GM12874 (cell line): Measurements from ENCODE around the gene IFNA6.

Experiments
- TF ChIP-seq, protein P1 (sequence below): IDR thresholded peaks from 2 replicates; pipeline ENCODE4 v1.5.1; 2011; ENCODE audit warnings: low read depth, mild to moderate bottlenecking, control low read depth, low read length, moderate library complexity; ENCODE audit not compliant: insufficient read depth

The IFNA6 gene

GRCh38 chr9:21334701-21335632 is 15.7 kb downstream of the IFNA6 start, which contains the start of gene KLHL9:
Gene KLHL9, minus strand, starts transcription at chr9:21335404. Its CDS starts 545 bp downstream, at chr9:21334859.
- TF ChIP-seq, protein P1, sequence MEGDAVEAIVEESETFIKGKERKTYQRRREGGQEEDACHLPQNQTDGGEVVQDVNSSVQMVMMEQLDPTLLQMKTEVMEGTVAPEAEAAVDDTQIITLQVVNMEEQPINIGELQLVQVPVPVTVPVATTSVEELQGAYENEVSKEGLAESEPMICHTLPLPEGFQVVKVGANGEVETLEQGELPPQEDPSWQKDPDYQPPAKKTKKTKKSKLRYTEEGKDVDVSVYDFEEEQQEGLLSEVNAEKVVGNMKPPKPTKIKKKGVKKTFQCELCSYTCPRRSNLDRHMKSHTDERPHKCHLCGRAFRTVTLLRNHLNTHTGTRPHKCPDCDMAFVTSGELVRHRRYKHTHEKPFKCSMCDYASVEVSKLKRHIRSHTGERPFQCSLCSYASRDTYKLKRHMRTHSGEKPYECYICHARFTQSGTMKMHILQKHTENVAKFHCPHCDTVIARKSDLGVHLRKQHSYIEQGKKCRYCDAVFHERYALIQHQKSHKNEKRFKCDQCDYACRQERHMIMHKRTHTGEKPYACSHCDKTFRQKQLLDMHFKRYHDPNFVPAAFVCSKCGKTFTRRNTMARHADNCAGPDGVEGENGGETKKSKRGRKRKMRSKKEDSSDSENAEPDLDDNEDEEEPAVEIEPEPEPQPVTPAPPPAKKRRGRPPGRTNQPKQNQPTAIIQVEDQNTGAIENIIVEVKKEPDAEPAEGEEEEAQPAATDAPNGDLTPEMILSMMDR, result no peak

- TF ChIP-seq, protein P1, result no peak
Observed at GRCh38 chr9:21333226-21333625, 17.5 kb downstream of the IFNA6 start.

DNA sequence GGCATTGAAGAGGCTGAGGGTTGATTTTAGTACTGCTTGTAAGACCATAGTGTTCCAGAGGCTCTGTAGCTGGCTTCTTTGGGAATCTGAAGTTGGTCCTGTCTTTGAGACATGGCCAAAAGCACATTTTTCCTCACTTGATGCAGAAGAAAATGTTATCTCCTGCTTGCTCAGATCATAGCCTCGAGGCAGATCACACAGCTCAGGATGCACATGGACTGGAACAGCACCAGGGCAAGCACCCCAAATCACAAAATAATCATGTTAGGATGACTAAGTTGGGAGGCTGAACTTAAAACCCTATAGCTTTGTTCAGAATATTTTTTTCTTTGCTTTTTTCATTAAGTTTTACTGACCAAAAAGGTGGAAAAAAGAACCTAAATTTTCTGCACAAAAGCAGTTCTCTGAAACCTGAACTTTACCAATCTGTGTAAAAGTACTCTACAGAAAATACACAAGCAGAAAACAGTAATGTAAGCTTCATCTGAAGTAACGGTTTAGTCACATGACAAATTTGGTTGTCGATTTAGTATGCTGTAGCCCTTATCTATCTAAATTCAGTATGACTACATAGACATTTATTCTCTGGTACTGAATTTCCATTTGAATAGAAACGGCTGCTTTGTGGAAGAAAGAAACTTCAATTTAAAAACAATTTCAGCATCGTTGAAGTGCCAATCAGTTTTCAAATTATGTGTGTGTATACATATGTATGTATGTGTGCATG is 18.8 kb downstream of the IFNA6 start:
- TF ChIP-seq, protein P1, result no peak

GRCh38 chr9:21326526-21327139 is 24.1 kb downstream of the IFNA6 start:
- TF ChIP-seq, protein P1, result 0 out of 2 replicates have a peak, but pooled peaks have one; percentile 34

- TF ChIP-seq, protein P1, result no peak
Observed at GRCh38 chr9:21324047-21324446, 26.6 kb downstream of the IFNA6 start.

GRCh38 chr9:21322911-21323461 is 27.7 kb downstream of the IFNA6 start:
- TF ChIP-seq, protein P1, result no peak

DNA sequence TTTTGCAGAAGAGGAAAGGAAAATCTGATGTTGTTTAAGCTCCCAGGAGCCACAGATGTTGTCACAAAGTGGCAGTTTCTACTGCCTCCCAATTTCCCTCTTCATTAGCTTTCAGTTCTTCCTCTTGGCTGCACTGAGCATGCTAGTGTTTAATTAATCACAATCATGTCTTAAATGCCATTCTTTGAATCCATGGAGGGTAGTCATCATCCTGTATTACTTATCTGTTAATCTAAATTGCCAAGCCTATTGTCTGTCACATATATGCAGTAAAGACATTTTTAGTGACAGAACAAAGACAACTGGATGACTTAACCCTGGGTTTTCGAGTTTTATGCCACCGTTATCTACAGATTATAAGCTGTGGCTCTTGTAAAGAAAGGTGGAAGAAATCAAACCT is 30.2 kb downstream of the IFNA6 start:
- TF ChIP-seq, protein P1, result no peak
